DMS79 (cell line): ENCODE measurements around the gene SPRED3.
"Not testable (repeated sequence)": the region's sequence is repeated elsewhere in the genome, so short reads cannot be mapped to it uniquely, and the experiment has no call there.

ENCODE experiments used
- DNase-seq: peaks from one replicate; lab custom pipeline; 2025; lab: John Stamatoyannopoulos, UW

The SPRED3 gene

GRCh38 chr19:38391911-38392464 lies 3.5 kb downstream of the SPRED3 start:
- no peak for DNase-seq

- no peak for DNase-seq
These were observed 4.3 kb downstream of the SPRED3 start for GRCh38 chr19:38392707-38393308.

DNA sequence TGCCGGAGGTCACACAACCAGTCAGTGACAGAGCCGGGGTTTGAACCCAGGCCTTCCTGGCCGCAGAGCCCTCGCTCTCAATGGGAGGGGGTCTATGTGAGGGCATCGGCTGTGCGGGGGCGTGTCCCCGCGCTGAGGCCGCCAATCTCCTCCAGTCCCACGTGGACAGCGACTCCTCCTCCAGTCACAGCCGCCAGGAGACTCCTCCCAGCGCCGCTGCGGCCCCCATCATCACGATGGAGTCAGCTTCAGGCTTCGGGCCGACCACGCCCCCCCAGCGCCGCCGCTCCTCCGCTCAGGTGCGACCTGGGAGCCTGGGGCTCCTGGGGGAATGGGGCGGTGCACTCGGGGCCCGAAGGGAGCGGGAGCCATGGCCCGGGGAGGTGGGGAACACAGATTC lies 6.0 kb downstream of the SPRED3 start:
- no peak for DNase-seq

- no peak for DNase-seq
These were observed 7.1 kb downstream of the SPRED3 start for GRCh38 chr19:38395381-38396114.

- no peak for DNase-seq
These were observed 10.6 kb downstream of the SPRED3 start for GRCh38 chr19:38399081-38399480.

DNA sequence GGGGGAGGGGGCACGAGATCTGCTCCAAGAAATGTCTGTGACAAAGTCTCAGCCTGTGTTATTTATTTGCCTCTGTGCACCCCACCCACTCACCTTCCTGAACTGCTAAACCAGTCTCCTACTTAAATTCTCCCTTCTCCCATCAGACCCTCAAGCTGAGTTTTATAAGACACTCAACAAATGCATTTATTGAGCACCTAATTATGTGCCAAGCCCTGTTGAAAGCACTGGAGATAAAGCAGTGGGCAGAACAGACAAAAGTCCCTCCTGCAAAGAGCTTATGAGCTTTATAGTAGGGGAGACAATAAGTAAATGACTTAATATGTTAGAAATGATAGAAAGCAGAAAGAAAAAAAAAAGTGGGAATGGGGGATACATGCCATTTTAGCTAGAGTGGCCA lies 11.0 kb downstream of the SPRED3 start:
- no peak for DNase-seq

- no peak for DNase-seq
These were observed 11.9 kb downstream of the SPRED3 start for GRCh38 chr19:38400361-38400760.

DNA sequence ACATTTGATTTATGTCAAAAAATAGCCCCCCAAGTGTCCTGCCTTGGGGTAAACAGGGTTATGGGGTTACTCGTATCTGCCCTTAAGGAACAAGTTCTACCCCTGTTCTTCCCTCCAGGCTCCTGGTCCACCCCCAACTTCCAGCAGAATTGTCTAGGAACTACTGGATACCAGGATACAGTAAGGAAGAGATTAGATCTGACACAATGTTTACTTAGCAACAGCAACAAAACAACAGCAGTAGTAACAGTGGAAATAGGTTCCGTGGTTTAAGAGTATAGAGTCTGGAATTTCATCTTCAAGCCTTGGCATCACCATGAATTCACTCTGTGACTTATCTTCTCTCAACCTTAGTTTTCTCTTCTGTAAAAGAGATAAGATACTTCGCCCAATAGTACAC lies 12.7 kb downstream of the SPRED3 start:
- no peak for DNase-seq

GRCh38 chr19:38402623-38402966 lies 14.1 kb downstream of the SPRED3 start:
- no peak for DNase-seq

DNA sequence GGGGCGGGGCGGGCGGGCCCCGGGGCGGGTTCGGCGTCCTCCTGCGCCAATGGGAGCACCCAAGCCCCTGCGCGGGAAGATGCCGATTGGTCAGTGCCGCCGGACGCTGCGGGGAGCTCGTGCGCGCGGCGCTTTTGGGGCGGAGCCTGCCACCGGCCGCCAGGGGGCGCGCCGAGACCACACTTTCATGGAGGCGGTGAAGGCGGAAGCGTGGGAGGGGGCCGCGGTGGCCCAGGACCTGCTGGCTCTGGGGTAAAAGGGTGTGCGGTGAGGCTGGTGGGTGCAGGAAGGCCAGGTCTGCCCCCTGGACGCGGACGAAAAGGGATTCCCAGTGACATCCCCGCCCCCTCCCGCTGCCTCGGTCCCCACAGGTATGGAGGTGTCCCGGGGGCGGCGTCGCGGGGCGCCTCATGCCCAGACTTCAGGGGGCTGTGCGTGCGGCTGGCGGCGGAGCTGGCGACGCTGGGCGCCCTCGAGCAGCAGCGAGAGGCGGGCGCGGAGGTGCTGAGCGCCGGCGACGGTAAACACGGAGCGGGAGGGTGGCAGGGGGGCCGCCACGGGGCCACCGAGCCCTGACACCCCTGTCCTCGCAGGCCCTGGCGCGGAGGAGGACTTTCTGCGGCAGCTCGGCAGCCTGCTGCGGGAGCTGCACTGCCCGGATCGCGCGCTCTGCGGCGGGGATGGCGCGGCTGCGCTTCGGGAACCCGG lies 14.6 kb downstream of the SPRED3 start, which contains the start of gene FAM98C:
TSS of gene FAM98C (plus strand) at position 127 of the 708 bp plus-strand sequence. CDS start at position 188, 61 bp downstream.
- DNase-seq: peak; percentile 92

GRCh38 chr19:38404858-38405257 lies 16.4 kb downstream of the SPRED3 start:
- no peak for DNase-seq

- DNase-seq: no peak
These were observed 16.8 kb downstream of the SPRED3 start for GRCh38 chr19:38405276-38405675.

DNA sequence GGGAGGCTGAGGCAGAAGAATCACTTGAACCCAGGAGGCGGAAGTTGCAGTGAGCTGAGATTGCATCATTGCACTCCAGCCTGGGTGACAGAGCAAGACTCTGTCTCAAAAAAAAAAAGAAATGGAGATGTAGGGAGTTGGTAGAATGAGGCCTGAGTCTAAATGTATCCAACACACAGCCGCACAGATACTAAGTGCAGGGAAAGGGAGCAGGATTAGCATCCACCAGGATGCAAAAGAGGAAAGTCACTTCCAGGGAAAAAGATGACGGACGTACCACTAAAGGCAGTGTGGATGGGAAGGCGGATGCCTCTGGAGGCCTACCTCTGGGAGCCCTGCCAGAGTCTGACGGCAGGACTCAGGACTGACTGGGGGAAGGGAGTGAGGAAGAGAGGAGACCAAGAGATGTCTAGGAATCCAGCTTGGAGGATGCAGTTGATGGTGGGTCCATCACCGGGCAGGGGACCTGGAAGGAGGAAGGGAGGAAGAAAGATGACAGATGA lies 21.2 kb downstream of the SPRED3 start:
- no peak for DNase-seq

DNA sequence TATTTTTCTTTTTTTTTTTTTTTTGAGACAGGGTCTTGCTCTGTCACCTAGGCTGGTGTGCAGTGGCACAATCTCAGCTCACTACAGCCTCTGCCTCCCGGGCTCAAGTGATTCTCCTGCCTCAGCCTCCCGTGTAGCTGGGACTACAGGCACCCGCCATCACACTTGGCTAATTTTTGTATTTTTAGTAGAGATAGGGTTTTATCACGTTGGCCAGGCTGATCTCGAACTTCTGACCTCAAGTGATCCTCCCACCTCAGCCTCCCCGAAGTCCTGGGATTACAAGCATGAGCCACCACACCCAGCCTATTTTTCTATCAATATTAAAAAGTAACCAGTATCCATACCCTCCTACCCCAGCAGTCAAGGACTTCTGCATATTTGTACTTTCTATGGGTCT lies 21.9 kb downstream of the SPRED3 start:
- not testable (repeated sequence) for DNase-seq

GRCh38 chr19:38411041-38411712 lies 22.7 kb downstream of the SPRED3 start:
- DNase-seq: no peak

- not testable (repeated sequence) for DNase-seq
These were observed 23.4 kb downstream of the SPRED3 start for GRCh38 chr19:38411898-38412297.

- no peak for DNase-seq
These were observed 24.0 kb downstream of the SPRED3 start for GRCh38 chr19:38412491-38412890.

- DNase-seq: no peak
These were observed 24.5 kb downstream of the SPRED3 start for GRCh38 chr19:38412961-38413360.

- no peak for DNase-seq
These were observed 24.9 kb downstream of the SPRED3 start for GRCh38 chr19:38413416-38413815.

GRCh38 chr19:38417146-38417543 lies 28.6 kb downstream of the SPRED3 start:
- no peak for DNase-seq

GRCh38 chr19:38417544-38418506 lies 29.3 kb downstream of the SPRED3 start:
- peak; percentile 3 for DNase-seq
